Type B pancreatic cell (in vitro differentiated cells): ENCODE data around the gene DCLK1. TPM values are rescaled to one million over a fixed set of nuclear protein-coding genes. Genes with fewer than 3 reads are reported as not detected.
A peak's percentile ranks its signal among the peaks of the same experiment; 100 is the strongest.

Experiments
- DNase-seq: peaks from one replicate; pipeline ENCODE4 v3.0.0; 2021; ENCODE audit warnings: mixed read lengths; ENCODE audit not compliant: unreplicated experiment; ENCODE audit errors: extremely low spot score
- H3K27ac Mint-ChIP-seq: 2 replicates; pipeline ENCODE4 v1.8.0; 2021; ENCODE audit warnings: mild to moderate bottlenecking, mixed read lengths
- H3K27me3 Mint-ChIP-seq: 2 replicates; pipeline ENCODE4 v1.8.0; 2021; ENCODE audit warnings: mixed read lengths
- H3K36me3 Mint-ChIP-seq: 2 replicates; pipeline ENCODE4 v1.8.0; 2021; ENCODE audit warnings: mixed read lengths
- H3K4me1 Mint-ChIP-seq: one replicate; pipeline ENCODE4 v1.8.0; 2021; ENCODE audit warnings: mixed read lengths; ENCODE audit not compliant: unreplicated experiment
- H3K4me3 Mint-ChIP-seq: 2 replicates; pipeline ENCODE4 v1.8.0; 2021; ENCODE audit warnings: mild to moderate bottlenecking, mixed read lengths
- H3K9me3 Mint-ChIP-seq: 2 replicates; pipeline ENCODE4 v1.8.0; 2021; ENCODE audit warnings: mixed read lengths
- CTCF ChIP-seq: fragments of 200-600 bp; sonication (generic); conservative IDR thresholded peaks from 2 replicates; pipeline ENCODE4 v1.5.0; 2021; ENCODE audit warnings: antibody characterized with exemption, mild to moderate bottlenecking
- total RNA-seq: library from RNA; stranded (reverse); gene quantifications from 2 replicates; pipeline ENCODE4 v1.2.1, GENCODE V29; 2021; ENCODE audit warnings: low replicate concordance

DCLK1 gene
- total RNA-seq, 1 donor from 2014 or later: 47.1 TPM

- Mint-ChIP-seq H3K27me3 (no peaks in the 10 kb centered on the region), H3K27ac (no peak overlapping the region), H3K36me3 (no peaks in the 10 kb centered on the region), H3K9me3 (no peaks in the 10 kb centered on the region), H3K4me3 (no peak overlapping the region), H3K4me1 (peaks cover 20% of the 10 kb centered on the region)
- TF ChIP-seq CTCF: no peak
- DNase-seq: no peak
Measured at GRCh38 chr13:35957996-35958395, 173.2 kb downstream of the DCLK1 start.

GRCh38 chr13:35957241-35957731 lies 173.9 kb downstream of the DCLK1 start:
- no peaks in the 10 kb centered on the region for H3K27me3 Mint-ChIP-seq
- TF ChIP-seq CTCF: no peak
- no peaks in the 10 kb centered on the region for H3K9me3 Mint-ChIP-seq
- DNase-seq: no peak
- no peak overlapping the region for H3K4me3 Mint-ChIP-seq
- H3K27ac Mint-ChIP-seq: no peak overlapping the region
- H3K4me1 Mint-ChIP-seq: peaks cover 19% of the 10 kb centered on the region
- no peaks in the 10 kb centered on the region for H3K36me3 Mint-ChIP-seq

GRCh38 chr13:35956074-35956473 lies 175.1 kb downstream of the DCLK1 start:
- H3K9me3 Mint-ChIP-seq: no peaks in the 10 kb centered on the region
- no peak for TF ChIP-seq CTCF
- H3K36me3 Mint-ChIP-seq: peaks cover 4% of the 10 kb centered on the region
- H3K27me3 Mint-ChIP-seq: peaks cover 2% of the 10 kb centered on the region
- no peak for DNase-seq
- H3K4me3 Mint-ChIP-seq: no peak overlapping the region
- no peak overlapping the region for H3K27ac Mint-ChIP-seq
- peaks cover 9% of the 10 kb centered on the region for H3K4me1 Mint-ChIP-seq

GRCh38 chr13:35954207-35954560 lies 177.0 kb downstream of the DCLK1 start:
- H3K27me3 Mint-ChIP-seq: peaks cover 2% of the 10 kb centered on the region
- H3K36me3 Mint-ChIP-seq: peaks cover 4% of the 10 kb centered on the region
- peaks cover 11% of the 10 kb centered on the region for H3K4me1 Mint-ChIP-seq
- DNase-seq: no peak
- no peak overlapping the region for H3K4me3 Mint-ChIP-seq
- no peak overlapping the region for H3K27ac Mint-ChIP-seq
- no peaks in the 10 kb centered on the region for H3K9me3 Mint-ChIP-seq
- TF ChIP-seq CTCF: no peak

GRCh38 chr13:35953537-35954206 lies 177.5 kb downstream of the DCLK1 start:
- H3K36me3 Mint-ChIP-seq: peaks cover 4% of the 10 kb centered on the region
- peak overlapping the region; percentile 53 for H3K27ac Mint-ChIP-seq
- peaks cover 11% of the 10 kb centered on the region for H3K4me1 Mint-ChIP-seq
- peak; percentile 82 for TF ChIP-seq CTCF
- H3K4me3 Mint-ChIP-seq: peak overlapping the region; percentile 65
- H3K27me3 Mint-ChIP-seq: peaks cover 2% of the 10 kb centered on the region
- DNase-seq: no peak
- no peaks in the 10 kb centered on the region for H3K9me3 Mint-ChIP-seq
